Erythroblast (primary cell): ENCODE results near the gene FRRS1.

ENCODE experiments used
- GATA1 ChIP-seq: IDR thresholded peaks from 2 replicates; pipeline ENCODE4 v1.6.1; 2011; ENCODE audit warnings: low read depth, mild to moderate bottlenecking, control low read depth, low read length, moderate library complexity
- POLR2A ChIP-seq: IDR thresholded peaks from 2 replicates; pipeline ENCODE4 v1.6.1; 2011; ENCODE audit warnings: mild to moderate bottlenecking, low read length

- no peak for TF ChIP-seq POLR2A
- TF ChIP-seq GATA1 = no peak
Observed at GRCh38 chr1:99669376-99669775, 97.1 kb downstream of the FRRS1 start.
